ENCODE measurements around the gene ZSCAN26. TPM values are rescaled to one million over a fixed set of nuclear protein-coding genes. Genes with fewer than 3 reads are reported as not detected.

ZSCAN26 gene
- total and polyA plus RNA-seq, 2 of the 8 experiments (the other 6 are each of a cell fraction or from before 2014, with no cell fraction given) = 7.0 to 8.5 TPM

- TF ChIP-seq E2F6 (IDR thresholded peaks at IDR 0.05) = no peak
Measured at GRCh38 chr6:28252009-28252975, 14.7 kb upstream of the ZSCAN26 start, which contains the start of gene ZKSCAN4 (continued).
